ENCODE measurements around the gene ADGRB2. TPM values are rescaled to one million over a fixed set of nuclear protein-coding genes. Genes with fewer than 3 reads are reported as not detected.

The ADGRB2 gene
- total RNA-seq, 4 donors from 2014 or later = 3.3 to 39.1 (median 17.2) TPM

GRCh38 chr1:31752258-31752657 is 11.9 kb downstream of the ADGRB2 start:
- Histone ChIP-seq H3K27ac (no peak overlapping the region), H3K4me1 (peaks cover 0 to 26% (median 4%) of the 10 kb centered on the region in 4 donors), H3K4me3 (no peak overlapping the region), H3K27me3 (no peaks in the 10 kb centered on the region), H3K36me3 (no peaks in the 10 kb centered on the region), H3K9me3 (no peaks in the 10 kb centered on the region)
- TF ChIP-seq POLR2A (IDR thresholded peaks at IDR 0.05) = no peak
- no peak for TF ChIP-seq CTCF (IDR thresholded peaks at IDR 0.05)
- DNase-seq = no peak

GRCh38 chr1:31751822-31752241 is 12.3 kb downstream of the ADGRB2 start:
- no peak overlapping the region for H3K27ac ChIP-seq
- TF ChIP-seq CTCF (IDR thresholded peaks at IDR 0.05) (no peak), POLR2A (IDR thresholded peaks at IDR 0.05) (no peak)
- no peaks in the 10 kb centered on the region for H3K9me3 ChIP-seq
- H3K4me1 ChIP-seq = peaks cover 0 to 26% (median 4%) of the 10 kb centered on the region in 4 donors
- H3K4me3 ChIP-seq = no peak overlapping the region
- H3K36me3 ChIP-seq = no peaks in the 10 kb centered on the region
- DNase-seq = no peak
- no peaks in the 10 kb centered on the region for H3K27me3 ChIP-seq

GRCh38 chr1:31750858-31751510 is 13.2 kb downstream of the ADGRB2 start:
- no peaks in the 10 kb centered on the region for H3K9me3 ChIP-seq
- no peaks in the 10 kb centered on the region for H3K27me3 ChIP-seq
- peak in 1 of 3 donors; percentile 65 for DNase-seq
- H3K4me1 ChIP-seq = peaks cover 0 to 28% (median 4%) of the 10 kb centered on the region in 4 donors
- TF ChIP-seq POLR2A (IDR thresholded peaks at IDR 0.05) = no peak
- no peak overlapping the region for H3K27ac ChIP-seq
- H3K4me3 ChIP-seq = no peak overlapping the region
- no peaks in the 10 kb centered on the region for H3K36me3 ChIP-seq

- no peaks in the 10 kb centered on the region for H3K27me3 ChIP-seq
- no peak overlapping the region for H3K4me3 ChIP-seq
- no peak for DNase-seq
- H3K4me1 ChIP-seq = peaks cover 3 to 38% (median 8%) of the 10 kb centered on the region in 4 donors
- H3K27ac ChIP-seq = no peak overlapping the region
- TF ChIP-seq POLR2A (IDR thresholded peaks at IDR 0.05) (no peak), CTCF (IDR thresholded peaks at IDR 0.05) (no peak)
- no peaks in the 10 kb centered on the region for H3K36me3 ChIP-seq
- no peaks in the 10 kb centered on the region for H3K9me3 ChIP-seq
Observed at GRCh38 chr1:31749785-31750735, 14.1 kb downstream of the ADGRB2 start.

GRCh38 chr1:31748365-31748764 is 15.8 kb downstream of the ADGRB2 start:
- no peak overlapping the region for H3K4me3 ChIP-seq
- no peaks in the 10 kb centered on the region for H3K27me3 ChIP-seq
- no peak for DNase-seq
- no peak overlapping the region for H3K27ac ChIP-seq
- H3K4me1 ChIP-seq = peaks cover 4 to 27% (median 12%) of the 10 kb centered on the region in 4 donors
- no peaks in the 10 kb centered on the region for H3K9me3 ChIP-seq
- TF ChIP-seq CTCF (IDR thresholded peaks at IDR 0.05) (no peak), POLR2A (IDR thresholded peaks at IDR 0.05) (no peak)
- H3K36me3 ChIP-seq = no peaks in the 10 kb centered on the region

GRCh38 chr1:31747304-31747703 is 16.8 kb downstream of the ADGRB2 start:
- H3K9me3 ChIP-seq = no peaks in the 10 kb centered on the region
- no peak overlapping the region for H3K27ac ChIP-seq
- H3K4me1 ChIP-seq = peaks cover 3 to 20% (median 12%) of the 10 kb centered on the region in 4 donors
- no peak overlapping the region for H3K4me3 ChIP-seq
- H3K27me3 ChIP-seq = no peaks in the 10 kb centered on the region
- no peak for TF ChIP-seq CTCF (IDR thresholded peaks at IDR 0.05)
- no peak for TF ChIP-seq POLR2A (IDR thresholded peaks at IDR 0.05)
- DNase-seq = no peak
- H3K36me3 ChIP-seq = no peaks in the 10 kb centered on the region
